Measurements from ENCODE around the gene ATP2B3. TPM values are rescaled to one million over a fixed set of nuclear protein-coding genes. Genes with fewer than 3 reads are reported as not detected.

ATP2B3 gene
- total and polyA plus RNA-seq, 2 donors (not counting 3 experiments of a cell fraction or from before 2014, with no cell fraction given) = 0.01 to 0.07 TPM

- H3K9me1 ChIP-seq (replicated peaks; ENCODE audit: control insufficient read depth, extremely low read depth, insufficient read depth, low read length) = no peaks in the 10 kb centered on the region
- H2AFZ ChIP-seq (ENCODE audit: low read depth, low read length) = no peak overlapping the region
- ChIA-PET CTCF (interaction anchor here (1.0 to 1.7 kb wide), 2 partner anchors 13 to 90 kb away, joined by 3 to 6 read pairs; no protein-coding TSS in a partner anchor), POLR2A (no interaction called here)
- intact Hi-C loops (cut with micrococcal nuclease) = no loop called here
- no peak overlapping the region for H3K4me2 ChIP-seq (ENCODE audit: insufficient read depth, low read length)
- H3K4me1 ChIP-seq (ENCODE audit: control insufficient read depth, extremely low read depth, insufficient read depth, low read length) = no peaks in the 10 kb centered on the region
- H3K79me2 ChIP-seq (ENCODE audit: control insufficient read depth, insufficient read depth, low read length) = no peaks in the 10 kb centered on the region
- H3K4me3 ChIP-seq (replicated peaks in 1 of 3; ENCODE audit: insufficient read depth in 1 of 3, low read depth in 1 of 3, low read length in 3 of 3) = no peak overlapping the region
- H3K36me3 ChIP-seq (ENCODE audit: control insufficient read depth in 2 of 2, extremely low read depth in 1 of 2, insufficient read depth in 2 of 2, low read length in 2 of 2) = no peaks in the 10 kb centered on the region
- FAIRE-seq (no peak), DNase-seq (ENCODE audit: low read depth, low spot score) (no peak)
- dilution Hi-C loops (cut with MboI; ENCODE audit: extremely low pct_ligation_motif_present, low sequenced_read_pairs) = no loop called here
- H3K27ac ChIP-seq (ENCODE audit: insufficient read depth, low read depth, low read length) = no peak overlapping the region
- no peaks in the 10 kb centered on the region for H3K9me3 ChIP-seq (replicated peaks; ENCODE audit: control insufficient read depth, insufficient read depth, low read length)
- no peak for TF ChIP-seq POLR2AphosphoS5 (IDR thresholded peaks at IDR 0.05; ENCODE audit: insufficient read depth, low read depth, low read length)
- no peak for TF ChIP-seq CTCF (IDR thresholded peaks at IDR 0.05; ENCODE audit: extremely low read depth in 1 of 2, insufficient read depth in 1 of 2, low read depth in 1 of 2, low read length in 2 of 2)
- TF ChIP-seq POLR2A (IDR thresholded peaks at IDR 0.05; ENCODE audit: low read depth, low read length) = no peak
- no peak for TF ChIP-seq JUN (IDR thresholded peaks at IDR 0.05; ENCODE audit: borderline replicate concordance, insufficient read depth, insufficient read length, low read depth)
- TF ChIP-seq GATA2 (IDR thresholded peaks at IDR 0.05; ENCODE audit: insufficient read depth, insufficient read length, low read depth, low read length) = no peak
- TF ChIP-seq EZH2 (IDR thresholded peaks at IDR 0.05; ENCODE audit: borderline replicate concordance, low read depth, low read length, severe bottlenecking) = no peak
- no peak for TF ChIP-seq FOS (IDR thresholded peaks at IDR 0.05; ENCODE audit: borderline replicate concordance, insufficient read depth, low read length)
- H3K9ac ChIP-seq (replicated peaks; ENCODE audit: extremely low read depth, insufficient read depth, low read length) = no peak overlapping the region
- no peaks in the 10 kb centered on the region for H3K27me3 ChIP-seq (ENCODE audit: control insufficient read depth in 2 of 2, insufficient read depth in 2 of 2, low read length in 2 of 2)
- H4K20me1 ChIP-seq (replicated peaks; ENCODE audit: control insufficient read depth, extremely low read depth, insufficient read depth, low read length) = no peaks in the 10 kb centered on the region
- no TSS peak for BruUV-seq (replicated peaks)
These were observed 60.9 kb downstream of the ATP2B3 start for GRCh38 chrX:153578200-153578835.
